HepG2 (cell line): ENCODE data around the gene PYGO1. TPM values are rescaled to one million over a fixed set of nuclear protein-coding genes. Genes with fewer than 3 reads are reported as not detected.

ENCODE experiments used
- ARHGAP35 ChIP-seq: sonication (generic); formaldehyde crosslinking; IDR thresholded peaks from 2 replicates; pipeline ENCODE4 v1.9.0; 2022; ENCODE audit warnings: mild to moderate bottlenecking, inconsistent platforms, moderate library complexity, missing genetic modification reagents, borderline replicate concordance
- HOXA5 ChIP-seq: sonication (generic); formaldehyde crosslinking; IDR thresholded peaks from 2 replicates; pipeline ENCODE4 v1.4.0; 2020; ENCODE audit warnings: missing genetic modification reagents
- RBAK ChIP-seq: sonication (generic); formaldehyde crosslinking; IDR thresholded peaks from 2 replicates; pipeline ENCODE4 v1.5.1; 2020; ENCODE audit warnings: mild to moderate bottlenecking, missing genetic modification reagents
- RFXAP ChIP-seq: sonication (generic); formaldehyde crosslinking; IDR thresholded peaks from 2 replicates; pipeline ENCODE4 v1.4.0; 2020; ENCODE audit warnings: missing genetic modification reagents, borderline replicate concordance
- SMC3 ChIP-seq: IDR thresholded peaks from 2 replicates; pipeline ENCODE4 v1.6.1; 2011; ENCODE audit warnings: low read length, improper control_type of control experiment
- SP4 ChIP-seq: sonication (generic); formaldehyde crosslinking; IDR thresholded peaks from 2 replicates; pipeline ENCODE4 v1.8.1; 2023; ENCODE audit warnings: mild to moderate bottlenecking, missing genetic modification reagents
- ZNF501 ChIP-seq: sonication (generic); formaldehyde crosslinking; IDR thresholded peaks from 2 replicates; pipeline ENCODE4 v1.5.1; 2020; ENCODE audit warnings: mild to moderate bottlenecking, moderate library complexity, missing genetic modification reagents
- polyA plus RNA-seq, 8 experiments: library from polyadenylated mRNA; depleted of rRNA in 3 of 8; stranded (reverse) in 7 of 8; unstranded in 1 of 8; fragments of >200 nt; fragmentation: Illumina TruSeq in 4 of 8; extraction: Trizol in 4 of 8; gene quantifications; 2 replicates each; pipeline versions ENCODE4 v1.2.1 to v1.2.3, GENCODE V29; 2011 to 2016; ENCODE audit warnings: low read depth in 4 of 8, missing spikeins in 1 of 8, mixed read lengths in 1 of 8; ENCODE audit not compliant: insufficient read depth in 1 of 8
- total RNA-seq, 5 experiments: library from RNA; depleted of rRNA; stranded (reverse); fragments of >200 nt; fragmentation: Illumina TruSeq; extraction: Trizol; gene quantifications; 2 replicates each; pipeline ENCODE4 v1.2.3, GENCODE V29; 2016; ENCODE audit warnings: low read depth in 1 of 5
- TF ChIP-seq, protein P1 (sequence below): sonication (generic); formaldehyde crosslinking; IDR thresholded peaks from 2 replicates; pipeline ENCODE4 v1.4.0; 2020; ENCODE audit warnings: missing genetic modification reagents, borderline replicate concordance
- TF ChIP-seq, protein P2 (sequence below): sonication (generic); formaldehyde crosslinking; IDR thresholded peaks from one replicate; pipeline ENCODE4 v1.5.1; 2020; ENCODE audit warnings: mild to moderate bottlenecking, missing genetic modification reagents; ENCODE audit errors: not compliant biosample characterization
- TF ChIP-seq, protein P3 (sequence below): sonication (generic); formaldehyde crosslinking; conservative IDR thresholded peaks from 2 replicates; pipeline ENCODE4 v1.8.0; 2022; ENCODE audit warnings: missing genetic modification reagents
- TF ChIP-seq, protein P4 (sequence below): sonication (generic); formaldehyde crosslinking; IDR thresholded peaks from 2 replicates; pipeline ENCODE4 v1.8.1; 2023; ENCODE audit warnings: mild to moderate bottlenecking, moderate library complexity, missing genetic modification reagents
- TF ChIP-seq, protein P5 (sequence below): sonication (generic); formaldehyde crosslinking; IDR thresholded peaks from 2 replicates; pipeline ENCODE4 v1.8.0; 2022; ENCODE audit warnings: missing genetic modification reagents, low read depth, mild to moderate bottlenecking, borderline replicate concordance

The PYGO1 gene
- total and polyA plus RNA-seq, 2 of the 13 experiments (the other 11 are each of a cell fraction or from before 2014, with no cell fraction given): 1.1 to 1.8 TPM

DNA sequence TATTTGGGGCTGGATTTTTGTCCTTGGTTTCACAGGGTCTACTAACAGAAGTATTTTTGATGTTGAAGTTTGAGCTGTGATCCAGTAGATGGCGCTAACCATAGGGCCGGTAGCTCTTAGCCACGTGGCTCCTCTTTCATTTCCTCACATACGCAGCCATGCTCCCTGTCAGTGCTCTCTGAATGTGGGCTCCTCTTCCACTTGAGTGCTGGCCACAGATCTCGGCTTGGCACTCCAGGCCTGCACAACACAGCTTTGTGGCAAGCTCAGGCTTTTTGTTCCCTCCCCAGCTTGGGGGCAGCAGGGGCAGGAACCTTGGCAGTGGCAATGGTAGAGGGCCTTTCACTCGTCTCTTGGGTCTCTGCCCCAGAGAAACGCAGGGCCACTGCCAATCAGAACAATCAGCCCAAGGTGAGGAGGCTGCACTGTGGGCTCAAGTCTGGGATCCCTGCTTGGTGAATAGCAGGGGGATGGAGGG lies 61.5 kb downstream of the PYGO1 start (continued):
- TF ChIP-seq, protein P1, sequence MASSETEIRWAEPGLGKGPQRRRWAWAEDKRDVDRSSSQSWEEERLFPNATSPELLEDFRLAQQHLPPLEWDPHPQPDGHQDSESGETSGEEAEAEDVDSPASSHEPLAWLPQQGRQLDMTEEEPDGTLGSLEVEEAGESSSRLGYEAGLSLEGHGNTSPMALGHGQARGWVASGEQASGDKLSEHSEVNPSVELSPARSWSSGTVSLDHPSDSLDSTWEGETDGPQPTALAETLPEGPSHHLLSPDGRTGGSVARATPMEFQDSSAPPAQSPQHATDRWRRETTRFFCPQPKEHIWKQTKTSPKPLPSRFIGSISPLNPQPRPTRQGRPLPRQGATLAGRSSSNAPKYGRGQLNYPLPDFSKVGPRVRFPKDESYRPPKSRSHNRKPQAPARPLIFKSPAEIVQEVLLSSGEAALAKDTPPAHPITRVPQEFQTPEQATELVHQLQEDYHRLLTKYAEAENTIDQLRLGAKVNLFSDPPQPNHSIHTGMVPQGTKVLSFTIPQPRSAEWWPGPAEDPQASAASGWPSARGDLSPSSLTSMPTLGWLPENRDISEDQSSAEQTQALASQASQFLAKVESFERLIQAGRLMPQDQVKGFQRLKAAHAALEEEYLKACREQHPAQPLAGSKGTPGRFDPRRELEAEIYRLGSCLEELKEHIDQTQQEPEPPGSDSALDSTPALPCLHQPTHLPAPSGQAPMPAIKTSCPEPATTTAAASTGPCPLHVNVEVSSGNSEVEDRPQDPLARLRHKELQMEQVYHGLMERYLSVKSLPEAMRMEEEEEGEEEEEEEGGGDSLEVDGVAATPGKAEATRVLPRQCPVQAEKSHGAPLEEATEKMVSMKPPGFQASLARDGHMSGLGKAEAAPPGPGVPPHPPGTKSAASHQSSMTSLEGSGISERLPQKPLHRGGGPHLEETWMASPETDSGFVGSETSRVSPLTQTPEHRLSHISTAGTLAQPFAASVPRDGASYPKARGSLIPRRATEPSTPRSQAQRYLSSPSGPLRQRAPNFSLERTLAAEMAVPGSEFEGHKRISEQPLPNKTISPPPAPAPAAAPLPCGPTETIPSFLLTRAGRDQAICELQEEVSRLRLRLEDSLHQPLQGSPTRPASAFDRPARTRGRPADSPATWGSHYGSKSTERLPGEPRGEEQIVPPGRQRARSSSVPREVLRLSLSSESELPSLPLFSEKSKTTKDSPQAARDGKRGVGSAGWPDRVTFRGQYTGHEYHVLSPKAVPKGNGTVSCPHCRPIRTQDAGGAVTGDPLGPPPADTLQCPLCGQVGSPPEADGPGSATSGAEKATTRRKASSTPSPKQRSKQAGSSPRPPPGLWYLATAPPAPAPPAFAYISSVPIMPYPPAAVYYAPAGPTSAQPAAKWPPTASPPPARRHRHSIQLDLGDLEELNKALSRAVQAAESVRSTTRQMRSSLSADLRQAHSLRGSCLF: no peak
- TF ChIP-seq SMC3 (peak; percentile 57; the same call in 1 of the 2 replicates), RBAK (no peak), RFXAP (CRISPR knock-in tag) (no peak), ARHGAP35 (CRISPR knock-in tag) (no peak), ZNF501 (CRISPR knock-in tag) (no peak), HOXA5 (CRISPR knock-in tag) (no peak), SP4 (CRISPR knock-in tag) (peak; percentile 41; the same call in 1 of the 2 replicates)
- TF ChIP-seq, protein P2, sequence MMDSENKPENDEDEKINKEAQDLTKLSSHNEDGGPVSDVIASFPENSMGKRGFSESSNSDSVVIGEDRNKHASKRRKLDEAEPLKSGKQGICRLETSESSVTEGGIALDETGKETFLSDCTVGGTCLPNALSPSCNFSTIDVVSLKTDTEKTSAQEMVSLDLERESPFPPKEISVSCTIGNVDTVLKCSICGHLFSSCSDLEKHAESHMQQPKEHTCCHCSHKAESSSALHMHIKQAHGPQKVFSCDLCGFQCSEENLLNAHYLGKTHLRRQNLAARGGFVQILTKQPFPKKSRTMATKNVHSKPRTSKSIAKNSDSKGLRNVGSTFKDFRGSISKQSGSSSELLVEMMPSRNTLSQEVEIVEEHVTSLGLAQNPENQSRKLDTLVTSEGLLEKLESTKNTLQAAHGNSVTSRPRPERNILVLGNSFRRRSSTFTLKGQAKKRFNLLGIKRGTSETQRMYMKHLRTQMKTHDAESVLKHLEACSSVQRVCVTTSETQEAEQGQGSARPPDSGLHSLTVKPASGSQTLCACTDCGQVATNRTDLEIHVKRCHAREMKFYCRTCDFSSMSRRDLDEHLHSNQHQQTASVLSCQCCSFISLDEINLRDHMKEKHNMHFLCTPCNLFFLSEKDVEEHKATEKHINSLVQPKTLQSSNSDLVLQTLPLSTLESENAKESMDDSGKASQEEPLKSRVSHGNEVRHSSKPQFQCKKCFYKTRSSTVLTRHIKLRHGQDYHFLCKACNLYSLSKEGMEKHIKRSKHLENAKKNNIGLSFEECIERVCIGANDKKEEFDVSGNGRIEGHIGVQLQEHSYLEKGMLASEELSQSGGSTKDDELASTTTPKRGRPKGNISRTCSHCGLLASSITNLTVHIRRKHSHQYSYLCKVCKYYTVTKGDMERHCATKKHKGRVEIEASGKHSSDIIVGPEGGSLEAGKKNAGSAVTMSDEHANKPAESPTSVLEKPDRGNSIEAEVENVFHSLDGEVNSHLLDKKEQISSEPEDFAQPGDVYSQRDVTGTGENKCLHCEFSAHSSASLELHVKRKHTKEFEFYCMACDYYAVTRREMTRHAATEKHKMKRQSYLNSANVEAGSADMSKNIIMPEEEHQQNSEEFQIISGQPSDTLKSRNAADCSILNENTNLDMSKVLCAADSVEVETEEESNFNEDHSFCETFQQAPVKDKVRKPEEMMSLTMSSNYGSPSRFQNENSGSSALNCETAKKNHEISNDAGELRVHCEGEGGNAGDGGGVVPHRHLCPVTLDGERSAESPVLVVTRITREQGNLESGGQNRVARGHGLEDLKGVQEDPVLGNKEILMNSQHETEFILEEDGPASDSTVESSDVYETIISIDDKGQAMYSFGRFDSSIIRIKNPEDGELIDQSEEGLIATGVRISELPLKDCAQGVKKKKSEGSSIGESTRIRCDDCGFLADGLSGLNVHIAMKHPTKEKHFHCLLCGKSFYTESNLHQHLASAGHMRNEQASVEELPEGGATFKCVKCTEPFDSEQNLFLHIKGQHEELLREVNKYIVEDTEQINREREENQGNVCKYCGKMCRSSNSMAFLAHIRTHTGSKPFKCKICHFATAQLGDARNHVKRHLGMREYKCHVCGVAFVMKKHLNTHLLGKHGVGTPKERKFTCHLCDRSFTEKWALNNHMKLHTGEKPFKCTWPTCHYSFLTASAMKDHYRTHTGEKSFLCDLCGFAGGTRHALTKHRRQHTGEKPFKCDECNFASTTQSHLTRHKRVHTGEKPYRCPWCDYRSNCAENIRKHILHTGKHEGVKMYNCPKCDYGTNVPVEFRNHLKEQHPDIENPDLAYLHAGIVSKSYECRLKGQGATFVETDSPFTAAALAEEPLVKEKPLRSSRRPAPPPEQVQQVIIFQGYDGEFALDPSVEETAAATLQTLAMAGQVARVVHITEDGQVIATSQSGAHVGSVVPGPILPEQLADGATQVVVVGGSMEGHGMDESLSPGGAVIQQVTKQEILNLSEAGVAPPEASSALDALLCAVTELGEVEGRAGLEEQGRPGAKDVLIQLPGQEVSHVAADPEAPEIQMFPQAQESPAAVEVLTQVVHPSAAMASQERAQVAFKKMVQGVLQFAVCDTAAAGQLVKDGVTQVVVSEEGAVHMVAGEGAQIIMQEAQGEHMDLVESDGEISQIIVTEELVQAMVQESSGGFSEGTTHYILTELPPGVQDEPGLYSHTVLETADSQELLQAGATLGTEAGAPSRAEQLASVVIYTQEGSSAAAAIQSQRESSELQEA (CRISPR knock-in tag): no peak
- TF ChIP-seq, protein P3, sequence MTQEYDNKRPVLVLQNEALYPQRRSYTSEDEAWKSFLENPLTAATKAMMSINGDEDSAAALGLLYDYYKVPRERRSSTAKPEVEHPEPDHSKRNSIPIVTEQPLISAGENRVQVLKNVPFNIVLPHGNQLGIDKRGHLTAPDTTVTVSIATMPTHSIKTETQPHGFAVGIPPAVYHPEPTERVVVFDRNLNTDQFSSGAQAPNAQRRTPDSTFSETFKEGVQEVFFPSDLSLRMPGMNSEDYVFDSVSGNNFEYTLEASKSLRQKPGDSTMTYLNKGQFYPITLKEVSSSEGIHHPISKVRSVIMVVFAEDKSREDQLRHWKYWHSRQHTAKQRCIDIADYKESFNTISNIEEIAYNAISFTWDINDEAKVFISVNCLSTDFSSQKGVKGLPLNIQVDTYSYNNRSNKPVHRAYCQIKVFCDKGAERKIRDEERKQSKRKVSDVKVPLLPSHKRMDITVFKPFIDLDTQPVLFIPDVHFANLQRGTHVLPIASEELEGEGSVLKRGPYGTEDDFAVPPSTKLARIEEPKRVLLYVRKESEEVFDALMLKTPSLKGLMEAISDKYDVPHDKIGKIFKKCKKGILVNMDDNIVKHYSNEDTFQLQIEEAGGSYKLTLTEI (CRISPR knock-in tag): no peak
- TF ChIP-seq, protein P4, sequence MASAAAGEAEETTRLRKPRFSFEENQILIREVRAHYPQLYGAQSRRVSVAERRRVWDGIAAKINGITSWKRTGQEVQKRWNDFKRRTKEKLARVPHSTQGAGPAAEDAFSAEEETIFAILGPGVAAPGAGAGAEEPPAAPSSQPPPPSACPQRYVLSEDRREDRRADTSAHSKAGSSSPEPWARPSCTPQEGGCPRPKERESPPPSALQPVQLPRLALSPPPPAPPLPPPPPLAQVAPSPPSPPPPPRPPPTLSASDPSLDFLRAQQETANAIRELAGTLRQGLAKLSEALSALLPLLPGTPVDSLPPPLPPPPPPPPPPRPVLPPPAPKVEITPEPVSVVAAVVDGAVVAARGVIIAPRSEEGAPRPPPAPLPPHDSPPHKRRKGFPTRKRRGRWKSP (CRISPR knock-in tag): no peak
- TF ChIP-seq, protein P5, sequence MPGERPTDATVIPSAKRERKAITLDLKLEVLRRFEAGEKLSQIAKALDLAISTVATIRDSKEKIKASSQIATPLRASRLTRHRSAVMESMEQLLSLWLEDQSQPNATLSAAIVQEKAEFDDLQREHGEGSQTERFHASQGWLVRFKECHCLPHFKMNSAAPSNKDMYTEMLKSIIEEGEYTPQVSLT (CRISPR knock-in tag): no peak
